Nephron (organoid): ENCODE results near the gene RGS6.

ENCODE experiments used
- H3K27ac Mint-ChIP-seq, 3 experiments: 2 replicates each; pipeline ENCODE4 v1.8.0; 2020; ENCODE audit warnings: mixed read lengths in 3 of 3, mild to moderate bottlenecking in 2 of 3, moderate library complexity in 1 of 3
- H3K27me3 Mint-ChIP-seq: 2 replicates; pipeline ENCODE4 v1.8.0; 2021; ENCODE audit warnings: low read depth, mild to moderate bottlenecking, moderate library complexity, mixed read lengths
- H3K36me3 Mint-ChIP-seq: 2 replicates; pipeline ENCODE4 v1.8.0; 2020; ENCODE audit warnings: low read depth, mixed read lengths
- H3K4me1 Mint-ChIP-seq: 2 replicates; pipeline ENCODE4 v1.8.0; 2020; ENCODE audit warnings: mixed read lengths
- H3K4me3 Mint-ChIP-seq, 3 experiments: 2 replicates each; pipeline ENCODE4 v1.8.0; 2020; ENCODE audit warnings: mild to moderate bottlenecking in 3 of 3, mixed read lengths in 3 of 3, moderate library complexity in 2 of 3
- H3K9me3 Mint-ChIP-seq: 2 replicates; pipeline ENCODE4 v1.8.0; 2020; ENCODE audit warnings: mixed read lengths
- TF ChIP-seq, protein P1 (sequence below), 3 experiments: fragments of 200-600 bp; sonication (generic); IDR thresholded peaks; one replicate each; pipeline ENCODE4 v1.5.0; 2021; ENCODE audit warnings: antibody characterized with exemption in 3 of 3; ENCODE audit not compliant: unreplicated experiment in 3 of 3

Gene RGS6

DNA sequence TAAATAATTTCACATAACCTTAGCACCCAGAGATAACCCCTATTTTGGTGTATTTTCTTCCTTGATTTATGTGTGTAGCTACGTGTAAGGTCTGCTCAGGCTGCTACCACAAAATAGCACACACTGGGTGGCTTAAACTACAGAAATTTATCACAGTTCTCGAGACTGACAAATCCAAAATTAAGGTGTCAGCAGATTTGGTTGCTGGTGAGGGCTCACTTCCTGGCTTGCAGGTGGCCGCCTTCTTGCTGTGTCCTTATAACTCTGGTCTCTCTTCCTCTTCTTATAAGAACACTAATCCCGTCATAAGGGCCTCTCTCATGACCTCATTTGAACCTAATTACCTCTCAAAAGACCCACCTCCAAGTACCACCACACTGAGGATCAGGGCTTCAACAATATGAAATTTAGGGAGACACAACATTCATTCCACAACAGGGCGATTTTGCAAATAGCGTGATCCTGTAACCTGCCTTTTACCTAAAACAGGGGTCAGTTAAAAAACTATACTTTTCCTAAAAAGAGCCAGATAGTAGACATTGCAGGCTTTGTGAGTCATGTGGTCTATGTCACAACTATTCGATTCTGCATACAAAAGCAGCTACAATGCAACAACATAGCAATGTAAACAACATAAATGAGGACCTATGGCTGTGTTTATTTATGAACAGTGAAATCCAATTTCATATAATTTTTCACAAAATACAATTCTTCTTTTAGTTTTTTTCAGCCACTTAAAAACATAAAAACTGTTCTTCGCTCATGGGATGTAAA is 589.9 kb downstream of the RGS6 start:
- Mint-ChIP-seq H3K27me3 (no peaks in the 10 kb centered on the region), H3K4me1 (peaks cover 30% of the 10 kb centered on the region), H3K36me3 (peaks cover 6% of the 10 kb centered on the region), H3K4me3 (no peak overlapping the region), H3K27ac (peak overlapping the region in 1 of 3 experiments; percentile 20), H3K9me3 (peaks cover 14% of the 10 kb centered on the region)
- TF ChIP-seq, protein P1, sequence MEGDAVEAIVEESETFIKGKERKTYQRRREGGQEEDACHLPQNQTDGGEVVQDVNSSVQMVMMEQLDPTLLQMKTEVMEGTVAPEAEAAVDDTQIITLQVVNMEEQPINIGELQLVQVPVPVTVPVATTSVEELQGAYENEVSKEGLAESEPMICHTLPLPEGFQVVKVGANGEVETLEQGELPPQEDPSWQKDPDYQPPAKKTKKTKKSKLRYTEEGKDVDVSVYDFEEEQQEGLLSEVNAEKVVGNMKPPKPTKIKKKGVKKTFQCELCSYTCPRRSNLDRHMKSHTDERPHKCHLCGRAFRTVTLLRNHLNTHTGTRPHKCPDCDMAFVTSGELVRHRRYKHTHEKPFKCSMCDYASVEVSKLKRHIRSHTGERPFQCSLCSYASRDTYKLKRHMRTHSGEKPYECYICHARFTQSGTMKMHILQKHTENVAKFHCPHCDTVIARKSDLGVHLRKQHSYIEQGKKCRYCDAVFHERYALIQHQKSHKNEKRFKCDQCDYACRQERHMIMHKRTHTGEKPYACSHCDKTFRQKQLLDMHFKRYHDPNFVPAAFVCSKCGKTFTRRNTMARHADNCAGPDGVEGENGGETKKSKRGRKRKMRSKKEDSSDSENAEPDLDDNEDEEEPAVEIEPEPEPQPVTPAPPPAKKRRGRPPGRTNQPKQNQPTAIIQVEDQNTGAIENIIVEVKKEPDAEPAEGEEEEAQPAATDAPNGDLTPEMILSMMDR (IDR thresholded peaks at IDR 0.05; ENCODE audit: unreplicated experiment in 3 of 3), result no peak

DNA sequence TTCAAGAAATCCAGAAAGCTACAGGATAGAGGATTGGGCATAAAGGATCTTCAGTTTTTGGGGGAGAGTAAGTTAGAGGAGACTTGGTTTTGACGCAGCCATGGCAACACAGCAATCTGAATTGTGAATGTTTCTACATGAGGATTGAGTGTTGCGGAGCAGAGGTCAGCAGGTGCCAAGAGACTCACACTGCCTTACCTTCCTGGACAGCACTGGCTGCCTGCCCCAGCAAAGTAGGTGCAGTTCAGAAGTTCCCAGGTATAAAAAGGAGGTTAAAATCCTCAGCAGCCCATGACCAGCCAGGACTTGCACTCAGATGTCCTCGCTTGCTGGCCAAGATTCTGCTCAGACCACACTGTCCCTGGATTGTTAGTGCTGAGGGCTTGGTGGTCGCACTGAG is 590.6 kb downstream of the RGS6 start:
- Mint-ChIP-seq H3K9me3 (peaks cover 14% of the 10 kb centered on the region), H3K27ac (peak overlapping the region in 1 of 3 experiments; percentile 71), H3K27me3 (no peaks in the 10 kb centered on the region), H3K4me3 (no peak overlapping the region), H3K4me1 (peaks cover 27% of the 10 kb centered on the region), H3K36me3 (peaks cover 6% of the 10 kb centered on the region)
- TF ChIP-seq, protein P1 (IDR thresholded peaks at IDR 0.05; ENCODE audit: unreplicated experiment in 3 of 3), result no peak

DNA sequence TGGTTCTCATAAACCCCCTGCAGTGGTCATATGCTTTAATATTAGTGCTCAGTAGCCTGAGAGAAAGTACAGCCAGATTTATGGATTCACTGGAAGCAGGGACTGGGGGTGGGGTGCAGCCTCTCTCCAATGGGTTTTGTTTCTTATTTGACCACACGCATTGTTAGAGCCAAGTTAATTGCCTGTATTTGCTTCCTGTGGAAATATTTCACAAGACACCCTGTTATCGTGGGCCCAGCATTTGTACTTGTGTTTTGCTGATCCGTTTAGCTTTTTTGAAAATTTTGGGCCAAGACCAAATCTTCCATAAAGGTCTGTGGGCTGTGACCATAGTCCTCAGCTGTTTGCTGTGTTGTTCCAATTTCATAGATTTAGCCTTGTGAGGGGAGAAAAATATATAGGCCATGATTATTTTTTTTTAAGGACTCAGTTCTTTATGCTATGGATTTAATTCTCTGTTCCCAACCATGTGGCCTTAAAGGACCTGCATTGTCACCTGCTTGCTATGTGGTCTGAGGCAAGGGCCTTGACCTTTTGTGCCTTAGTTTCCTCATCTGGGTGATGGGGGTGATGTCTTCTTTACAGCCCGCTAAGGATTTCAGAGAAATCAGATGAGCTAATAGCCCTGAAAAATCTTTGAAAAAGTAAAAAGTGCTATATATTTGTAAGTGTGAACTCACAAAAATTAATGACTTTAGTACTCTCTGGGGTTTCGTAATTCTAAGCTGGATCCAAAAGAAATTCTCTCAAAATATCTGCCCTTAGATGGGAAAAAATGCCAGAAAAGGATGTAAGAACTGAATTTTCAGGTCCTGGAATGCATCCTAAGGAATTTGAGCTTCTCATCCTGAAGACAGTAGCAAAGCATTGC is 591.4 kb downstream of the RGS6 start:
- Mint-ChIP-seq H3K27ac (peak overlapping the region; percentile 41 to 79 (median 71)), H3K9me3 (peaks cover 14% of the 10 kb centered on the region), H3K27me3 (no peaks in the 10 kb centered on the region), H3K4me1 (peaks cover 33% of the 10 kb centered on the region), H3K36me3 (peaks cover 6% of the 10 kb centered on the region), H3K4me3 (no peak overlapping the region)
- TF ChIP-seq, protein P1 (IDR thresholded peaks at IDR 0.05; ENCODE audit: unreplicated experiment in 3 of 3), result no peak

DNA sequence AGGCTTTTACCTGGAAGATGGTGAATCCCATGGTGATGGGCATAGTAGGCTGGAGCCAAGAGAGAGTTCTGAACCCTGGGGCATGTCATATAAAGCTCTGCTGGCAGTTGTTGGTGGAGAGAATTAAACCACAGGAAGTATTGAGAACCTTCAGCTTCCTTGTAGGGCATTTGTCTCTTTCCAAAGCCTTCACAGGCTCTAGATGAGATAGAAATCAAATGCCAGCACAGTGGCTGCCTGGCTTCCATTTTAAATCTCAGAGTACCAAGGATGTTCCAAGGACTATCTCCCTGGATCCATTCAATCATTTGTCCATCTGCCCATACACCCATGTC is 592.0 kb downstream of the RGS6 start:
- Mint-ChIP-seq H3K27me3 (no peaks in the 10 kb centered on the region), H3K4me3 (no peak overlapping the region), H3K9me3 (peaks cover 14% of the 10 kb centered on the region), H3K4me1 (peaks cover 39% of the 10 kb centered on the region), H3K36me3 (peaks cover 6% of the 10 kb centered on the region), H3K27ac (peak overlapping the region in 1 of 3 experiments; percentile 71)
- TF ChIP-seq, protein P1 (IDR thresholded peaks at IDR 0.05; ENCODE audit: unreplicated experiment in 3 of 3), result no peak

DNA sequence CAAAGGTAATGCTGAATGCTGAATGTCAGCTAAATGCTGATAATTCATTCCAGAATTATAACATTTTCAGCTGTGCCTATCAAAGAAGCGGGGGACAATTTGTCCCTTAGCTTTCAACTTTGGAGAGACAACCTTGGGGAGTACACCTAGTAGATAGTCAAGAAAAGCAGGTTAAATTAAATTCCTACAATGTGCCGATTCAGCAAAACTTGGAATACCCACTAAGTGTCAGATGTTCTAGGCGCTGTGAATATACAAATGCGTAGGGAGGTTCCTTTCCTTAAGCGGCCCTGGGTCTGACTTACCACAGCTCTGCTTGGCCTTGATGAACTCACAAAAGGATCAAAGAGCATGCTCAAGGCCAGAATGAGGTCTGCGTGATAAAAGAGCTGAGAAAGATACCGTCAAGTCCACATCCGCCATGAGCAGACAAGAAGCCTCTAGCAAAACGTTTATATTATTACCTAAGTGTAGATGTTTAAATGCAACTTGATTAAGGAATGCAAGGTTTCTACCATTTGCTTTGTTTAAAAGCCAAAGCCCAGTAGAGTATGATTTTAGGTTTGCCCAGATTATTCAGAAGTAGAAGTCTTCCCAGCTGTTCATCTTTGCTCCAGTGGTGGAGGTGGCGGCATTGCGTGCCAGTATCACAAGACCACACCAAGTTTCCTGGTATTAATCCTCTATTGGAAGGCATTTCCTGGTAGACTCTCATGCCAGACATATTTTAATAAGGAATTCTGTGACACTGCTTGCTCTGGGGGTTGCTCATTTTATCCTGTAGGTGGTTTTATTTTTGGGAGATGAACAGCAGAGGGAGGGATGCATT is 593.1 kb downstream of the RGS6 start:
- TF ChIP-seq, protein P1 (IDR thresholded peaks at IDR 0.05; ENCODE audit: unreplicated experiment in 3 of 3), result no peak
- H3K9me3 Mint-ChIP-seq, result peaks cover 9% of the 10 kb centered on the region
- H3K36me3 Mint-ChIP-seq, result peaks cover 6% of the 10 kb centered on the region
- H3K4me3 Mint-ChIP-seq, result no peak overlapping the region
- H3K27ac Mint-ChIP-seq, result peak overlapping the region in 2 of 3 experiments; percentile 7 to 32
- peaks cover 48% of the 10 kb centered on the region for H3K4me1 Mint-ChIP-seq
- no peaks in the 10 kb centered on the region for H3K27me3 Mint-ChIP-seq
